Endothelial cell of umbilical vein (primary cell): ENCODE data around the gene ERRFI1. TPM values are rescaled to one million over a fixed set of nuclear protein-coding genes. Genes with fewer than 3 reads are reported as not detected.

Experiments
- BruUV-seq: library from RNA; stranded (reverse); fragments of 400-500 nt; replicated peaks from 2 replicates; lab custom pipeline; 2021; lab: Mats Ljungman, UMichigan
- CTCF ChIA-PET: fragments of 300-600, 350-600 bp; sonication (Branson Sonifier 250); formaldehyde crosslinking; loops from one replicate; lab custom pipeline; 2021; ENCODE audit warnings: antibody characterized with exemption, inconsistent platforms; lab: Charles Lee
- POLR2A ChIA-PET: fragments of 300-600, 350-600 bp; sonication (Branson Sonifier 250); formaldehyde crosslinking; loops from one replicate; lab custom pipeline; 2021; ENCODE audit warnings: antibody characterized with exemption, inconsistent platforms; lab: Charles Lee
- DNase-seq: peaks from one replicate; pipeline ENCODE4 v3.0.0-alpha.2; 2011; ENCODE audit warnings: low read depth, low spot score
- FAIRE-seq: peaks from 2 replicates; lab custom pipeline; 2011; peaks lifted over from hg19 to GRCh38; lab: Jason Lieb, UNC
- H2AFZ ChIP-seq: 2 replicates; pipeline ENCODE4 v1.6.0; 2012; ENCODE audit warnings: low read depth, low read length, control low read depth, inconsistent platforms
- H3K27ac ChIP-seq: 2 replicates; pipeline ENCODE4 v1.5.1; 2011; ENCODE audit warnings: low read depth, mild to moderate bottlenecking, control low read depth, low read length, moderate library complexity; ENCODE audit not compliant: insufficient read depth
- H3K27me3 ChIP-seq, 2 experiments: 2 replicates each; pipeline versions ENCODE4 v1.6.0 to v1.6.1; 2011; ENCODE audit warnings: low read length in 2 of 2, mixed read lengths in 1 of 2; ENCODE audit not compliant: control insufficient read depth in 2 of 2, insufficient read depth in 2 of 2
- H3K36me3 ChIP-seq, 2 experiments: 2 replicates in 1 of 2; 3 replicates in 1 of 2; pipeline ENCODE4 v1.5.1; 2011; ENCODE audit warnings: low read length in 2 of 2, mild to moderate bottlenecking in 1 of 2, moderate library complexity in 1 of 2; ENCODE audit not compliant: control insufficient read depth in 2 of 2, insufficient read depth in 2 of 2; ENCODE audit errors: extremely low read depth in 1 of 2
- H3K4me1 ChIP-seq: 3 replicates; pipeline ENCODE4 v1.5.1; 2011; ENCODE audit warnings: mild to moderate bottlenecking, low read length; ENCODE audit not compliant: control insufficient read depth, insufficient read depth; ENCODE audit errors: extremely low read depth
- H3K4me2 ChIP-seq: 2 replicates; pipeline ENCODE4 v1.6.1; 2011; ENCODE audit warnings: low read length, control low read depth, mixed read lengths; ENCODE audit not compliant: insufficient read depth
- H3K4me3 ChIP-seq, 3 experiments: fragments of 200-600 bp in 1 of 3; sonication (generic), shearing (Covaris generic) in 1 of 3; replicated peaks in 1 of 3; 2 replicates each; pipeline ENCODE4 v1.5.1; 2011 to 2016; ENCODE audit warnings: control low read depth in 3 of 3, low read length in 3 of 3, mild to moderate bottlenecking in 2 of 3, inconsistent platforms in 1 of 3, low read depth in 1 of 3, moderate library complexity in 1 of 3; ENCODE audit not compliant: insufficient read depth in 1 of 3
- H3K79me2 ChIP-seq: 2 replicates; pipeline ENCODE4 v1.6.0; 2012; ENCODE audit warnings: low read length, inconsistent platforms; ENCODE audit not compliant: control insufficient read depth, insufficient read depth
- H3K9ac ChIP-seq: replicated peaks from 2 replicates; pipeline ENCODE3; 2011; ENCODE audit warnings: low read length, control low read depth; ENCODE audit not compliant: insufficient read depth; ENCODE audit errors: extremely low read depth
- H3K9me1 ChIP-seq: replicated peaks from 3 replicates; pipeline ENCODE4 v1.6.0; 2011; ENCODE audit warnings: mild to moderate bottlenecking, low read length; ENCODE audit not compliant: control insufficient read depth, insufficient read depth; ENCODE audit errors: extremely low read depth
- H3K9me3 ChIP-seq: replicated peaks from 2 replicates; pipeline ENCODE4 v1.5.1; 2012; ENCODE audit warnings: low read length, inconsistent platforms; ENCODE audit not compliant: control insufficient read depth, insufficient read depth
- H4K20me1 ChIP-seq: replicated peaks from 2 replicates; pipeline ENCODE3; 2011; ENCODE audit warnings: mild to moderate bottlenecking, low read length; ENCODE audit not compliant: control insufficient read depth, insufficient read depth; ENCODE audit errors: extremely low read depth
- EZH2 ChIP-seq: IDR thresholded peaks from 2 replicates; pipeline ENCODE4 v1.6.1; 2012; ENCODE audit warnings: borderline replicate concordance, low read depth, mild to moderate bottlenecking, moderate library complexity, low read length, inconsistent platforms; ENCODE audit not compliant: severe bottlenecking
- FOS ChIP-seq: IDR thresholded peaks from 2 replicates; pipeline ENCODE4 v1.6.1; 2011; ENCODE audit warnings: mild to moderate bottlenecking, low read length, moderate library complexity, borderline replicate concordance; ENCODE audit not compliant: insufficient read depth
- GATA2 ChIP-seq: IDR thresholded peaks from 2 replicates; pipeline ENCODE4 v1.7.0; 2011; ENCODE audit warnings: low read depth, mild to moderate bottlenecking, moderate library complexity, mixed read lengths, low read length; ENCODE audit not compliant: insufficient read length, insufficient read depth
- JUN ChIP-seq: IDR thresholded peaks from 2 replicates; pipeline ENCODE4 v1.6.1; 2011; ENCODE audit warnings: borderline replicate concordance, low read depth; ENCODE audit not compliant: insufficient read length, insufficient read depth
- MYC ChIP-seq: IDR thresholded peaks from one replicate; pipeline ENCODE4 v1.6.1; 2011; ENCODE audit warnings: mild to moderate bottlenecking, low read depth, low read length
- POLR2A ChIP-seq: IDR thresholded peaks from 2 replicates; pipeline ENCODE4 v1.6.1; 2012; ENCODE audit warnings: low read depth, mild to moderate bottlenecking, control low read depth, low read length
- POLR2AphosphoS5 ChIP-seq: IDR thresholded peaks from 2 replicates; pipeline ENCODE4 v1.6.1; 2012; ENCODE audit warnings: low read depth, mild to moderate bottlenecking, control low read depth, low read length, moderate library complexity; ENCODE audit not compliant: insufficient read depth
- dilution Hi-C: fragments of 300-500 bp; cut with MboI; formaldehyde crosslinking; loops from one replicate; pipeline ENCODE4 v1.15.0; 2019; ENCODE audit warnings: low sequenced_read_pairs; ENCODE audit not compliant: extremely low pct_ligation_motif_present
- intact Hi-C: fragments of 100-400 bp; cut with micrococcal nuclease; formaldehyde crosslinking; loops from one replicate; pipeline ENCODE4 v1.10.0; 2022
- polyA plus RNA-seq, 4 experiments: library from polyadenylated mRNA; depleted of rRNA in 3 of 4; stranded (reverse) in 3 of 4; unstranded in 1 of 4; fragments of >200 nt; gene quantifications; 2 replicates each; pipeline versions ENCODE4 v1.2.1 to v1.2.3, GENCODE V29; 2011 to 2012; ENCODE audit warnings: missing spikeins in 1 of 4
- total RNA-seq: library from RNA; stranded (reverse); gene quantifications from 2 replicates; pipeline ENCODE4 v1.2.3, GENCODE V29; 2021
- TF ChIP-seq, protein P1 (sequence below): IDR thresholded peaks from 2 replicates; pipeline ENCODE4 v1.6.1; 2011; ENCODE audit not compliant: insufficient read depth, insufficient read length

The ERRFI1 gene
- total and polyA plus RNA-seq, 2 donors (not counting 3 experiments of a cell fraction or from before 2014, with no cell fraction given), result 28.1 to 32.0 TPM

DNA sequence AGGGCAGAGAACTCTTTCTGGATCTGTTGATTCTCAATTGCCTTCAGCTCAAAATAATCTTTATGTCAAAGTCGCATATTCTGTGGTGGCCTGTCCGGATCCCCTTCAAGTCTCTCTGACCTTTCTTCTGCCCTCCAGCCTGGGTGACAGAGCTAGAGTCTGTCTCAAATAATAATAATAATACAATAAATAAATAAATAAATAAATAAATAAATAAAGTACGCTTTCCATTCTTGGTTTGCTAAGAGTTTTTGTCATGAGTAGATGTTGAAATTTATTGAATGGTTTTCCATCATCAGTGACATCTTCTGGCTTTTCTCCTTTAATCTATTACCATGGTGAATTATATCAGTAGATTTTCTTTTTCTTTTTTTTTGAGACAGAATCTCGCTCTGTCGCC lies 30.7 kb downstream of the ERRFI1 start:
- no TSS peak for BruUV-seq
- Histone ChIP-seq H3K4me3 (no peak overlapping the region), H3K27me3 (no peaks in the 10 kb centered on the region), H4K20me1 (no peaks in the 10 kb centered on the region), H3K9me3 (no peaks in the 10 kb centered on the region), H3K36me3 (no peaks in the 10 kb centered on the region), H3K4me2 (no peak overlapping the region), H3K27ac (no peak overlapping the region), H3K9ac (no peak overlapping the region), H2AFZ (no peak overlapping the region), H3K4me1 (no peaks in the 10 kb centered on the region), H3K9me1 (no peaks in the 10 kb centered on the region), H3K79me2 (no peaks in the 10 kb centered on the region)
- ChIA-PET CTCF (no interaction called here), POLR2A (no interaction called here)
- DNase-seq, result no peak
- FAIRE-seq, result no peak
- intact Hi-C loops, result no loop called here
- TF ChIP-seq EZH2 (no peak), POLR2A (no peak), FOS (no peak), GATA2 (no peak), MYC (no peak), POLR2AphosphoS5 (no peak)
- TF ChIP-seq, protein P1, sequence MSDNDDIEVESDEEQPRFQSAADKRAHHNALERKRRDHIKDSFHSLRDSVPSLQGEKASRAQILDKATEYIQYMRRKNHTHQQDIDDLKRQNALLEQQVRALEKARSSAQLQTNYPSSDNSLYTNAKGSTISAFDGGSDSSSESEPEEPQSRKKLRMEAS, result no peak
- dilution Hi-C loops, result no loop called here

DNA sequence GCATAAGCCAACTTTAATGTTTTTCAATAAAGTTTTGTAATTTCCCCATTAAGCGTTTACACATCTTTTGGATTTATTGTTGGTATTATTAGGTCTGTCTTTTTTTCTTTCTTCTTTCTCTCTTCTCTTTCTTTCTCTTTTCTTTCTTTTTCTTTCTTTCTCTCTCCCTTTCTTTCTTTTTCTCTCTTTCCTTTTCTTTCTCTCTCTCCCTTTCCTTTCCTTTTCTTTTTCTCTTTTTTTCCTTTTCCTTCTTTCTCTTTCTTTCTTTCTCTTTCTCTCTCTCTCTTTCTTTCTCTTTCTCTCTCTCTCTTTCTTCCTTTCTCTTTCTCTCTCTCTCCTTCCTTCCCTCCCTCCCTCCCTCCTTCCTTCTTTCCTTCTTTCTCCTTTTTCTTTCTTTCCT lies 31.3 kb downstream of the ERRFI1 start:
- H3K27ac ChIP-seq, result no peak overlapping the region
- ChIA-PET CTCF (no interaction called here), POLR2A (no interaction called here)
- H4K20me1 ChIP-seq, result no peaks in the 10 kb centered on the region
- no peaks in the 10 kb centered on the region for H3K79me2 ChIP-seq
- intact Hi-C loops, result no loop called here
- BruUV-seq, result no TSS peak
- H3K4me2 ChIP-seq, result no peak overlapping the region
- TF ChIP-seq JUN, result no peak
- no peak for TF ChIP-seq POLR2A
- TF ChIP-seq POLR2AphosphoS5, result no peak
- no peak for TF ChIP-seq FOS
- TF ChIP-seq, protein P1, result no peak
- TF ChIP-seq MYC, result no peak
- no peak for TF ChIP-seq GATA2
- no peak for FAIRE-seq
- no peak overlapping the region for H3K9ac ChIP-seq
- no peaks in the 10 kb centered on the region for H3K9me3 ChIP-seq
- H3K9me1 ChIP-seq, result no peaks in the 10 kb centered on the region
- H2AFZ ChIP-seq, result no peak overlapping the region
- DNase-seq, result no peak
- H3K36me3 ChIP-seq, result no peaks in the 10 kb centered on the region
- no peaks in the 10 kb centered on the region for H3K4me1 ChIP-seq
- no peaks in the 10 kb centered on the region for H3K27me3 ChIP-seq
- dilution Hi-C loops, result no loop called here
- no peak overlapping the region for H3K4me3 ChIP-seq
